ENCODE data around the gene DOK4. TPM values are rescaled to one million over a fixed set of nuclear protein-coding genes. Genes with fewer than 3 reads are reported as not detected.

The DOK4 gene
- total and polyA plus RNA-seq, 2 of the 8 experiments (the other 6 are each of a cell fraction or from before 2014, with no cell fraction given), result 24.0 to 28.9 TPM

DNA sequence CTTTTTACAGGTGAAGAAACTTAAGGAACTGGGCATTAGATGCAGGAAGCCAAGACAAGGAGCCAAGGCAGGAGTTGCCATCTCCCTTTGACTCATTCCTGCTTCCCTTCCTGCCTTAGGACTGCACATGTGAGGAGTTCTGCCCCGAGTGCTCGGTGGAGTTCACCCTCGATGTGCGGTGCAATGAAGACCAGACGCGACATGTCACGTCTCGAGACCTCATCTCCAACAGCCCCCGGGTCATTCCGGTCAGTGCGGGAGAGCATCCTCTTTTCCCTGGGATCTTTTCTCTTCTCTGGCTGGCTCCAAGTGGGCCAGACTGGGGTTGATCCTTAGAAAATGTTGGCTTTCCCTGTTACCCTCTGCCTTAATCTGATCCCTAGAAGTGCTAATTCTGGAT lies 17.2 kb downstream of the DOK4 start:
- H3K27me3 ChIP-seq (replicated peaks in 1 of 4; ENCODE audit: control insufficient read depth in 3 of 4, extremely low read depth in 1 of 4, insufficient read depth in 3 of 4, low read length in 3 of 4), result no peaks in the 10 kb centered on the region
- no peak overlapping the region for H2AFZ ChIP-seq (ENCODE audit: low read length)
- H3K4me3 ChIP-seq (ENCODE audit: extremely low read depth in 1 of 4, insufficient read depth in 2 of 4, low read depth in 3 of 4, low read length in 4 of 4), result no peak overlapping the region
- TF ChIP-seq, protein P1, sequence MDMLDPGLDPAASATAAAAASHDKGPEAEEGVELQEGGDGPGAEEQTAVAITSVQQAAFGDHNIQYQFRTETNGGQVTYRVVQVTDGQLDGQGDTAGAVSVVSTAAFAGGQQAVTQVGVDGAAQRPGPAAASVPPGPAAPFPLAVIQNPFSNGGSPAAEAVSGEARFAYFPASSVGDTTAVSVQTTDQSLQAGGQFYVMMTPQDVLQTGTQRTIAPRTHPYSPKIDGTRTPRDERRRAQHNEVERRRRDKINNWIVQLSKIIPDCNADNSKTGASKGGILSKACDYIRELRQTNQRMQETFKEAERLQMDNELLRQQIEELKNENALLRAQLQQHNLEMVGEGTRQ (IDR thresholded peaks at IDR 0.05; ENCODE audit: low read length), result no peak
- TF ChIP-seq KDM5A (IDR thresholded peaks at IDR 0.05; ENCODE audit: low read length), result no peak
- no peak for TF ChIP-seq POLR2A (IDR thresholded peaks at IDR 0.05; ENCODE audit: control extremely low read depth in 1 of 2, low read depth in 2 of 2, low read length in 2 of 2)
- TF ChIP-seq POLR2AphosphoS5 (IDR thresholded peaks at IDR 0.05; ENCODE audit: low read depth, low read length), result no peak
- TF ChIP-seq EGR1 (IDR thresholded peaks at IDR 0.05; ENCODE audit: borderline replicate concordance, low read depth, low read length), result no peak
- no peak for TF ChIP-seq TAF7 (optimal IDR thresholded peaks at IDR 0.05; ENCODE audit: borderline replicate concordance, low read depth, low read length)
- no peak for TF ChIP-seq MAFK (IDR thresholded peaks at IDR 0.05; ENCODE audit: low read depth, low read length)
- TF ChIP-seq KDM1A (IDR thresholded peaks at IDR 0.05; ENCODE audit: borderline replicate concordance, low read length), result no peak
- TF ChIP-seq, protein P2, sequence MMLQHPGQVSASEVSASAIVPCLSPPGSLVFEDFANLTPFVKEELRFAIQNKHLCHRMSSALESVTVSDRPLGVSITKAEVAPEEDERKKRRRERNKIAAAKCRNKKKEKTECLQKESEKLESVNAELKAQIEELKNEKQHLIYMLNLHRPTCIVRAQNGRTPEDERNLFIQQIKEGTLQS (IDR thresholded peaks at IDR 0.05; ENCODE audit: insufficient read depth, low read depth, low read length), result no peak
- TF ChIP-seq CBX8 (IDR thresholded peaks at IDR 0.05; ENCODE audit: borderline replicate concordance, low read depth, low read length), result no peak
- no peak for TF ChIP-seq JUN (IDR thresholded peaks at IDR 0.05; ENCODE audit: low read depth, low read length)
- TF ChIP-seq YY1 (IDR thresholded peaks at IDR 0.05; ENCODE audit: low read depth, low read length), result no peak
- TF ChIP-seq BCL11A (IDR thresholded peaks at IDR 0.05; ENCODE audit: low read depth in 2 of 2, low read length in 2 of 2), result no peak
- no peaks in the 10 kb centered on the region for H3K9me3 ChIP-seq (ENCODE audit: insufficient read depth in 2 of 2, low read depth in 1 of 2, low read length in 1 of 2)
- H2BK20ac ChIP-seq (ENCODE audit: low read length), result no peak overlapping the region
- H3K36me3 ChIP-seq (ENCODE audit: control insufficient read depth in 2 of 4, insufficient read depth in 4 of 4, low read length in 3 of 4), result peaks cover 17 to 69% (median 51%) of the 10 kb centered on the region in 4 experiments
- no peak overlapping the region for H2BK120ac ChIP-seq (replicated peaks; ENCODE audit: low read depth, low read length)
- no peaks in the 10 kb centered on the region for H3K23me2 ChIP-seq (ENCODE audit: low read depth, low read length)
- no peak overlapping the region for H4K91ac ChIP-seq (replicated peaks; ENCODE audit: insufficient read length, low read length)
- H3K9ac ChIP-seq (replicated peaks in 1 of 4; ENCODE audit: extremely low read depth in 1 of 4, low read depth in 3 of 4, low read length in 3 of 4), result no peak overlapping the region
- H3K23ac ChIP-seq (ENCODE audit: insufficient read length), result no peak overlapping the region
- H3K56ac ChIP-seq (replicated peaks; ENCODE audit: insufficient read length, low read depth, low read length), result no peak overlapping the region
- ChIA-PET POLR2A (ENCODE audit: partially characterized antibody) (interaction anchor here (0.7 kb wide), 1 partner anchor 21 kb away, joined by 3 read pairs; no protein-coding TSS in a partner anchor), CTCF (ENCODE audit: partially characterized antibody) (no interaction called here)
- H3K79me2 ChIP-seq (ENCODE audit: control insufficient read depth in 1 of 2, insufficient read depth in 2 of 2, low read length in 2 of 2), result peaks cover 0 to 14% of the 10 kb centered on the region in 2 experiments; a peak in 2 of 4 replicates
- peaks cover 5 to 24% (median 18%) of the 10 kb centered on the region in 4 experiments for H3K4me1 ChIP-seq (replicated peaks in 1 of 4; ENCODE audit: control insufficient read depth in 3 of 4, insufficient read depth in 4 of 4, low read length in 3 of 4)
- no peak overlapping the region for H3K27ac ChIP-seq (ENCODE audit: low read depth, low read length)
- H3K14ac ChIP-seq (ENCODE audit: insufficient read length), result no peak overlapping the region
- DNase-seq (ENCODE audit: low read depth in 1 of 2, low spot score in 2 of 2) (no peak), FAIRE-seq (no peak)
- H3K4me2 ChIP-seq (ENCODE audit: insufficient read depth in 1 of 2, low read depth in 2 of 2, low read length in 2 of 2), result no peak overlapping the region
- H2BK12ac ChIP-seq (ENCODE audit: low read depth, low read length), result no peak overlapping the region
- H2AK5ac ChIP-seq (ENCODE audit: low read depth, low read length), result no peak overlapping the region
- H4K8ac ChIP-seq (ENCODE audit: extremely low read depth, insufficient read depth, low read length), result no peak overlapping the region
- no peak overlapping the region for H3K4ac ChIP-seq (replicated peaks; ENCODE audit: insufficient read length, low read depth, low read length)
- no peak overlapping the region for H2BK5ac ChIP-seq (ENCODE audit: low read depth, low read length)
- H3K18ac ChIP-seq (ENCODE audit: extremely low read depth, low read length), result no peak overlapping the region
- peaks cover 2 to 5% of the 10 kb centered on the region in 2 experiments for H4K20me1 ChIP-seq (replicated peaks in 1 of 2; ENCODE audit: control insufficient read depth in 1 of 2, insufficient read depth in 2 of 2, low read length in 2 of 2)
- no peak overlapping the region for H2BK15ac ChIP-seq (ENCODE audit: low read length)
- H4K5ac ChIP-seq (ENCODE audit: insufficient read length, low read depth, low read length), result no peak overlapping the region
- WGBS, 2 experiments (ENCODE audit: extremely low coverage in 1 of 2, insufficient coverage in 1 of 2, insufficient read length in 1 of 2, insufficient replicate concordance in 2 of 2, low coverage in 1 of 2, low lambda C conversion rate in 2 of 2, missing lambda C conversion rate in 1 of 2), result 84% methylated on average over 11 of the region's 11 CpGs; no CpG with 5 or more reads in 1 of the 2 experiments
- H3K79me1 ChIP-seq (ENCODE audit: low read depth, low read length), result peaks cover 5% of the 10 kb centered on the region; the same call in 1 of the 2 replicates

Data from H1 (cell line).